ENCODE results near the gene LUM. TPM values are rescaled to one million over a fixed set of nuclear protein-coding genes. Genes with fewer than 3 reads are reported as not detected.

The LUM gene
- total RNA-seq, 1 donor from 2014 or later: not detected

- H3K27me3 Mint-ChIP-seq (ENCODE audit: insufficient read depth, low read depth): no peaks in the 10 kb centered on the region
- Histone ChIP-seq H3K79me2 (ENCODE audit: low read depth) (no peaks in the 10 kb centered on the region), H3K9ac (no peak overlapping the region), H3K4me2 (no peak overlapping the region), H3K36me3 (no peaks in the 10 kb centered on the region), H3K9me3 (ENCODE audit: low read depth) (no peaks in the 10 kb centered on the region), H3K4me1 (no peaks in the 10 kb centered on the region), H3K4me3 (no peak overlapping the region), H3F3A (ENCODE audit: low read depth) (no peaks in the 10 kb centered on the region), H3K27ac (no peak overlapping the region), H2AFZ (replicated peaks) (no peak overlapping the region), H3K27me3 (no peaks in the 10 kb centered on the region), H4K20me1 (ENCODE audit: low read depth) (no peaks in the 10 kb centered on the region)
- H3K27ac Mint-ChIP-seq: no peak overlapping the region
- no peak for DNase-seq (ENCODE audit: low spot score)
- peaks cover 8% of the 10 kb centered on the region for H3K4me1 Mint-ChIP-seq
- no peaks in the 10 kb centered on the region for H3K36me3 Mint-ChIP-seq
- H3K4me3 Mint-ChIP-seq: no peak overlapping the region
- TF ChIP-seq CTCF (IDR thresholded peaks at IDR 0.05): no peak
- TF ChIP-seq EZH2phosphoT487 (IDR thresholded peaks at IDR 0.05): no peak
- no peak for TF ChIP-seq EZH2 (IDR thresholded peaks at IDR 0.05)
- no peaks in the 10 kb centered on the region for H3K9me3 Mint-ChIP-seq
Observed at GRCh38 chr12:91058786-91059185, 52.5 kb downstream of the LUM start.

DNA sequence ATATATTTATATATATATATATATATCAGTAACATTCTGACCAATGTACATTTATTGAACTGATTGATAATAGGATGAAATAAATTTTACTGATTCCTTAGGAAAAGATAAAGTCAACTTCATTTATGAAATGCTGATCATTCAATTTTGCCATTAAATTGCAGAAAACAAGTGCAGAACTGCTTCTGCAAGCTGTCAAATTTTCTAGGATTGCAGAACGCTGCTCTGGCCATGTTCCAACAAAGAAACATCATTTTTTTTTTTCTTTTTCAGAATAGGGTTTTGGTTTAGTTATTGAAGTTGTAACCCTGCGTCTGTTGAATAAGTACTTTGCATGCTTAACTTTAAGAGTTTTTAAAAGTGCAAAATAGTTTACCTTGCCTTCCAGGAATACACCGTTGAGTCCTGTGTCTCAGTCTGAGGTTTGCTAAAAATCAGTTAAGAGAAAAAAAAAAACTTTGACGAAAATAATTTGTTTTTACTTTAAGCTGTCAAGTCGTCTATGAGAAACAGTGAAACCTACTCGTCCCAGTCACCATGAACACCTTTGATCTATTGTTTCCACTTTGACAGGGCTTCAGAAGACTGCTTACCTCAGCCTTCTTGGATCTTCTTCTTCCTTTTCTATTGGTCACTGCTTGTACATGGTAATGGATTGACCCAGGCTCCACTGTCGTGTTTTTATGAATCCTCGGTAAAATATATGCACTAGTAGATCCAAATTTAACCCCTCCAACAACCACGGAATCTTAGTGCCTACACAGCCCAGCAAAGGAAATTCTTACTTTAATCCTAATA lies 53.7 kb downstream of the LUM start, which contains the start of gene KERA:
TSS of gene KERA (minus strand) at position 657 of the 798 bp plus-strand sequence. CDS start 1,743 bp downstream, outside the sequence.
- no peak for DNase-seq (ENCODE audit: low spot score)
- Mint-ChIP-seq H3K4me3 (no peak within 1 kb of the TSS), H3K9me3 (no peaks in the 10 kb centered on the region), H3K36me3 (no peaks in the 10 kb centered on the region), H3K4me1 (peaks cover 8% of the 10 kb centered on the region), H3K27ac (no peak within 1 kb of the TSS), H3K27me3 (ENCODE audit: insufficient read depth, low read depth) (no peaks in the 10 kb centered on the region)
- no peak within 1 kb of the TSS for H2AFZ ChIP-seq (replicated peaks)
- no peaks in the 10 kb centered on the region for H3K4me1 ChIP-seq
- H3F3A ChIP-seq (ENCODE audit: low read depth): no peaks in the 10 kb centered on the region
- no peaks in the 10 kb centered on the region for H3K36me3 ChIP-seq
- no peaks in the 10 kb centered on the region for H3K9me3 ChIP-seq (ENCODE audit: low read depth)
- no peak for TF ChIP-seq CTCF (IDR thresholded peaks at IDR 0.05)
- no peak for TF ChIP-seq EZH2 (IDR thresholded peaks at IDR 0.05)
- TF ChIP-seq EZH2phosphoT487 (IDR thresholded peaks at IDR 0.05): no peak
- no peak within 1 kb of the TSS for H3K27ac ChIP-seq
- no peak within 1 kb of the TSS for H3K4me3 ChIP-seq
- no peaks in the 10 kb centered on the region for H4K20me1 ChIP-seq (ENCODE audit: low read depth)
- H3K27me3 ChIP-seq: no peaks in the 10 kb centered on the region
- no peak within 1 kb of the TSS for H3K4me2 ChIP-seq
- no peak within 1 kb of the TSS for H3K9ac ChIP-seq
- no peaks in the 10 kb centered on the region for H3K79me2 ChIP-seq (ENCODE audit: low read depth)

DNA sequence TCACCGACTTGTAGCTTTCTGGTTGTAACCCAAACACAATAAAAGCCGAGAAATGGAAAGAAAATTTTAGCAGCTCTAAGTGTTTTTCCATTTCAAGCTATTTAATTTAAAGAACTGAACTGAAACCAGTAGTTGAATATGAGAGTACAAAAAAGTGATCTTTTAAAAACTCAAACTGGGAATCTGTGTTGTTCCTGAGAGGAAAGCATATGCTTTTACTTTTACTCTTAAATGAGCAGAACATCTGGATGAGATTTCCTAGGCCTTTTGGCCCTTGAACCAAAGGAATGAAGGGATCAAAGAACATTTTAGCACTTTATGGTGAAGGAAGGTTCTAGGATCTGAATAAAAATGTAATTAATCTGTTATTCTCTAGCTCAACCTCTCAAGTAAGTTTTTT lies 54.8 kb downstream of the LUM start:
- H3K4me1 ChIP-seq: no peaks in the 10 kb centered on the region
- no peak overlapping the region for H2AFZ ChIP-seq (replicated peaks)
- H3K27ac ChIP-seq: no peak overlapping the region
- no peak for DNase-seq (ENCODE audit: low spot score)
- no peaks in the 10 kb centered on the region for H3K27me3 ChIP-seq
- H3K36me3 Mint-ChIP-seq: no peaks in the 10 kb centered on the region
- TF ChIP-seq CTCF (IDR thresholded peaks at IDR 0.05) (no peak), EZH2 (IDR thresholded peaks at IDR 0.05) (no peak), EZH2phosphoT487 (IDR thresholded peaks at IDR 0.05) (no peak)
- H3K27me3 Mint-ChIP-seq (ENCODE audit: insufficient read depth, low read depth): no peaks in the 10 kb centered on the region
- H3K9me3 Mint-ChIP-seq: no peaks in the 10 kb centered on the region
- H3F3A ChIP-seq (ENCODE audit: low read depth): no peaks in the 10 kb centered on the region
- H3K4me3 ChIP-seq: no peak overlapping the region
- H4K20me1 ChIP-seq (ENCODE audit: low read depth): no peaks in the 10 kb centered on the region
- no peaks in the 10 kb centered on the region for H3K36me3 ChIP-seq
- no peaks in the 10 kb centered on the region for H3K9me3 ChIP-seq (ENCODE audit: low read depth)
- H3K27ac Mint-ChIP-seq: no peak overlapping the region
- H3K4me1 Mint-ChIP-seq: peaks cover 8% of the 10 kb centered on the region
- no peak overlapping the region for H3K4me2 ChIP-seq
- no peaks in the 10 kb centered on the region for H3K79me2 ChIP-seq (ENCODE audit: low read depth)
- H3K4me3 Mint-ChIP-seq: no peak overlapping the region
- no peak overlapping the region for H3K9ac ChIP-seq

Measured in neural progenitor cell (in vitro differentiated cells).